Upper lobe of left lung (tissue), 6 donors: ENCODE measurements around the gene ABLIM2. TPM values are rescaled to one million over a fixed set of nuclear protein-coding genes. Genes with fewer than 3 reads are reported as not detected.
A peak's percentile ranks its signal among the peaks of the same experiment; 100 is the strongest.

Source experiments
- ATAC-seq, 2 donors: fragments of 200-7000 bp; cut with Tn5 transposase; one replicate each; pipeline ENCODE4 v1.9.1; 2022; ENCODE audit warnings: mild to moderate bottlenecking in 2 of 2, moderate library complexity in 2 of 2; ENCODE audit not compliant: low FRiP score in 2 of 2
- DNase-seq, 2 donors: peaks; one replicate each; pipeline ENCODE4 v3.0.0-alpha.2; 2019 to 2020
- H3K27ac ChIP-seq, 4 donors: fragments of 200-600 bp; sonication (generic); one replicate each; pipeline ENCODE4 v1.5.1; 2016 to 2019
- H3K27me3 ChIP-seq, 4 donors: fragments of 200-600 bp; sonication (generic); one replicate each; pipeline ENCODE4 v1.5.1; 2017 to 2019
- H3K36me3 ChIP-seq, 4 donors: fragments of 200-600 bp; sonication (generic); one replicate each; pipeline ENCODE4 v1.5.1; 2016 to 2019
- H3K4me1 ChIP-seq, 4 donors: fragments of 200-600 bp; sonication (generic); one replicate each; pipeline ENCODE4 v1.5.1; 2018 to 2019
- H3K4me3 ChIP-seq, 4 donors: fragments of 200-600 bp; sonication (generic); one replicate each; pipeline ENCODE4 v1.5.1; 2017 to 2019; ENCODE audit warnings: mild to moderate bottlenecking in 2 of 4, moderate library complexity in 1 of 4
- H3K9me3 ChIP-seq, 4 donors: fragments of 200-600 bp; sonication (generic); one replicate each; pipeline ENCODE4 v1.5.1; 2018 to 2019
- EP300 ChIP-seq, 4 donors: sonication (generic); formaldehyde crosslinking; IDR thresholded peaks; one replicate each; pipeline ENCODE4 v1.5.1; 2017; ENCODE audit warnings: antibody characterized with exemption in 4 of 4, control low read depth in 2 of 4
- POLR2A ChIP-seq, 4 donors: fragments of 450-650 bp; IDR thresholded peaks; one replicate each; pipeline ENCODE4 v1.5.1; 2016 to 2017; ENCODE audit warnings: antibody characterized with exemption in 4 of 4, mild to moderate bottlenecking in 2 of 4
- POLR2AphosphoS5 ChIP-seq, 2 donors: sonication (generic); formaldehyde crosslinking; IDR thresholded peaks; one replicate each; pipeline ENCODE4 v1.5.1; 2017; ENCODE audit warnings: antibody characterized with exemption in 2 of 2
- WGBS, 2 donors: methylation state at CpG; one replicate each; pipeline ENCODE4 v1.1.5; 2017 to 2018; 5-methylcytosine and 5-hydroxymethylcytosine counted together
- total RNA-seq, 6 donors: library from RNA; depleted of rRNA in 4 of 6; stranded (reverse); fragments of >200 nt in 4 of 6; gene quantifications; one replicate each; pipeline versions ENCODE4 v1.1.0 to v1.2.1, GENCODE V29; 2016 to 2021
- TF ChIP-seq, protein P1 (sequence below), 6 experiments: fragments of 450-650 bp in 4 of 6; fragments of 200-600 bp in 2 of 6; sonication (generic) in 2 of 6; IDR thresholded peaks; one replicate each; pipeline ENCODE4 v1.5.1; 2016 to 2019; ENCODE audit warnings: antibody characterized with exemption in 6 of 6
- donor health status: DM: no; HTN: no; CAD: no; lungs with moderate emphysema.
- donor health status: DM: no; HTN: yes; CAD: no; lungs with severe emphysema.

The ABLIM2 gene
- total RNA-seq, 6 donors from 2014 or later: 3.6 to 36.9 (median 8.1) TPM

- Histone ChIP-seq H3K27ac (peak overlapping the region in 1 of 4 donors; percentile 32), H3K9me3 (no peaks in the 10 kb centered on the region), H3K36me3 (no peaks in the 10 kb centered on the region), H3K27me3 (no peaks in the 10 kb centered on the region), H3K4me1 (no peaks in the 10 kb centered on the region), H3K4me3 (no peak overlapping the region)
- no peak for TF ChIP-seq POLR2A (IDR thresholded peaks at IDR 0.05)
- TF ChIP-seq EP300 (IDR thresholded peaks at IDR 0.05): peak in 1 of 4 donors; percentile 2
- peak; percentile 9 to 20 for TF ChIP-seq POLR2AphosphoS5 (IDR thresholded peaks at IDR 0.05)
- no peak for ATAC-seq
- DNase-seq: no peak
- 84 to 87% methylated on average over 25 to 27 of the region's 27 CpGs for WGBS, 2 donors
These were observed 25.5 kb downstream of the ABLIM2 start for GRCh38 chr4:8132947-8133705.

DNA sequence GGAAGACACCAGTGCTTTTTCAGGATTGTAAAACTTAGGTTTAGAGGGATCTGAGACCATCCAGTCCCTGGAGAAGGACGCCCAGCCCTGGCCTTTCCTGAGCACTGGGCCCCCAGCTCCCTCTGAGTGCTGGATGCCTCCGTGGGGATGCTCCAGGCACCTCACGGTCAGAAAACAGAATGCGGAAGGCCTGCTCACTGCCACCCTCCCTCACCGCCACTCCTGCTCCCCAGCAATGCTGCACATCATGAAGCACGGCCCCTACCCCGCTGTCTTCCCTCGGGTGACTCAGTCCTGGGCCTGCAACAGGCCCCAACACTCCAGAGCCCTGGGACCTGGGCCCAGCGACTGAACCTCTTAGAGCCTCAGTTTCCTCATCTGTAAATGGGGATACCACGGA is 26.2 kb downstream of the ABLIM2 start:
- WGBS, 2 donors: 84 to 90% methylated on average over 7 to 10 of the region's 10 CpGs
- Histone ChIP-seq H3K4me1 (no peaks in the 10 kb centered on the region), H3K27me3 (no peaks in the 10 kb centered on the region), H3K9me3 (no peaks in the 10 kb centered on the region), H3K36me3 (no peaks in the 10 kb centered on the region), H3K4me3 (no peak overlapping the region), H3K27ac (no peak overlapping the region)
- DNase-seq: no peak
- TF ChIP-seq EP300 (IDR thresholded peaks at IDR 0.05) (no peak), POLR2A (IDR thresholded peaks at IDR 0.05) (no peak), POLR2AphosphoS5 (IDR thresholded peaks at IDR 0.05) (no peak)
- TF ChIP-seq, protein P1, sequence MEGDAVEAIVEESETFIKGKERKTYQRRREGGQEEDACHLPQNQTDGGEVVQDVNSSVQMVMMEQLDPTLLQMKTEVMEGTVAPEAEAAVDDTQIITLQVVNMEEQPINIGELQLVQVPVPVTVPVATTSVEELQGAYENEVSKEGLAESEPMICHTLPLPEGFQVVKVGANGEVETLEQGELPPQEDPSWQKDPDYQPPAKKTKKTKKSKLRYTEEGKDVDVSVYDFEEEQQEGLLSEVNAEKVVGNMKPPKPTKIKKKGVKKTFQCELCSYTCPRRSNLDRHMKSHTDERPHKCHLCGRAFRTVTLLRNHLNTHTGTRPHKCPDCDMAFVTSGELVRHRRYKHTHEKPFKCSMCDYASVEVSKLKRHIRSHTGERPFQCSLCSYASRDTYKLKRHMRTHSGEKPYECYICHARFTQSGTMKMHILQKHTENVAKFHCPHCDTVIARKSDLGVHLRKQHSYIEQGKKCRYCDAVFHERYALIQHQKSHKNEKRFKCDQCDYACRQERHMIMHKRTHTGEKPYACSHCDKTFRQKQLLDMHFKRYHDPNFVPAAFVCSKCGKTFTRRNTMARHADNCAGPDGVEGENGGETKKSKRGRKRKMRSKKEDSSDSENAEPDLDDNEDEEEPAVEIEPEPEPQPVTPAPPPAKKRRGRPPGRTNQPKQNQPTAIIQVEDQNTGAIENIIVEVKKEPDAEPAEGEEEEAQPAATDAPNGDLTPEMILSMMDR (IDR thresholded peaks at IDR 0.05): no peak
- ATAC-seq: no peak

DNA sequence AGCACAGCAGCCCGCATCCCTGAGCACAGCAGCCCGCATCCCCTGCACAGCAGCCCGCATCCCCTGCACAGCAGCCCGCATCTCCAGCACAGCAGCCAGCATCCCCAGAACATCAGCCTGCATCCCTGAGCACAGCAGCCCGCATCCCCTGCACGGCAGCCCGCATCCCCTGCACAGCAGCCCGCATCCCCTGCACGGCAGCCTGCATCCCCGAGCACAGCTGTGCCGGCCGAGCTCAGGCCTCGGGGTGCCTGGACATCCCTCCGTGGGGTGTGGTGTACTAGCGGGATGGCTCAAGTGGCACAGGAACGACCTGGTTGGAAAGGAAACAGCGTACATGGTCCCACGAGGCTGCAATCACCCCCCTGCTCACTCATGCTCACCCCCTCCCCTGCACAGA is 26.8 kb downstream of the ABLIM2 start:
- H3K36me3 ChIP-seq: no peaks in the 10 kb centered on the region
- H3K4me3 ChIP-seq: no peak overlapping the region
- TF ChIP-seq, protein P1 (IDR thresholded peaks at IDR 0.05): no peak
- TF ChIP-seq POLR2A (IDR thresholded peaks at IDR 0.05) (no peak), EP300 (IDR thresholded peaks at IDR 0.05) (no peak)
- no peaks in the 10 kb centered on the region for H3K27me3 ChIP-seq
- no peak overlapping the region for H3K27ac ChIP-seq
- no peaks in the 10 kb centered on the region for H3K4me1 ChIP-seq
- no peak for DNase-seq
- ATAC-seq: no peak
- 79 to 89% methylated on average over 16 to 18 of the region's 18 CpGs for WGBS, 2 donors
- no peaks in the 10 kb centered on the region for H3K9me3 ChIP-seq

GRCh38 chr4:8131210-8131609 is 27.4 kb downstream of the ABLIM2 start:
- no peaks in the 10 kb centered on the region for H3K4me1 ChIP-seq
- no peak overlapping the region for H3K4me3 ChIP-seq
- H3K9me3 ChIP-seq: no peaks in the 10 kb centered on the region
- 49 to 58% methylated on average over 8 of the region's 8 CpGs for whole genome bisulfite sequencing, 2 donors
- ATAC-seq (no peak), DNase-seq (no peak)
- H3K27ac ChIP-seq: no peak overlapping the region
- TF ChIP-seq EP300 (IDR thresholded peaks at IDR 0.05) (no peak), POLR2A (IDR thresholded peaks at IDR 0.05) (no peak), POLR2AphosphoS5 (IDR thresholded peaks at IDR 0.05) (no peak)
- TF ChIP-seq, protein P1 (IDR thresholded peaks at IDR 0.05): no peak
- H3K27me3 ChIP-seq: no peaks in the 10 kb centered on the region
- no peaks in the 10 kb centered on the region for H3K36me3 ChIP-seq

- H3K36me3 ChIP-seq: no peaks in the 10 kb centered on the region
- TF ChIP-seq, protein P1 (IDR thresholded peaks at IDR 0.05): no peak
- TF ChIP-seq POLR2AphosphoS5 (IDR thresholded peaks at IDR 0.05): no peak
- no peak for TF ChIP-seq POLR2A (IDR thresholded peaks at IDR 0.05)
- TF ChIP-seq EP300 (IDR thresholded peaks at IDR 0.05): no peak
- no peak overlapping the region for H3K27ac ChIP-seq
- H3K4me1 ChIP-seq: no peaks in the 10 kb centered on the region
- no peak overlapping the region for H3K4me3 ChIP-seq
- H3K27me3 ChIP-seq: no peaks in the 10 kb centered on the region
- whole genome bisulfite sequencing, 2 donors: 82 to 89% methylated on average over 4 to 15 of the region's 18 CpGs
- H3K9me3 ChIP-seq: no peaks in the 10 kb centered on the region
- DNase-seq: no peak
- ATAC-seq: no peak
These were observed 28.1 kb downstream of the ABLIM2 start for GRCh38 chr4:8130346-8131066.
